ENCODE measurements around the gene REPIN1.

The REPIN1 gene

DNA sequence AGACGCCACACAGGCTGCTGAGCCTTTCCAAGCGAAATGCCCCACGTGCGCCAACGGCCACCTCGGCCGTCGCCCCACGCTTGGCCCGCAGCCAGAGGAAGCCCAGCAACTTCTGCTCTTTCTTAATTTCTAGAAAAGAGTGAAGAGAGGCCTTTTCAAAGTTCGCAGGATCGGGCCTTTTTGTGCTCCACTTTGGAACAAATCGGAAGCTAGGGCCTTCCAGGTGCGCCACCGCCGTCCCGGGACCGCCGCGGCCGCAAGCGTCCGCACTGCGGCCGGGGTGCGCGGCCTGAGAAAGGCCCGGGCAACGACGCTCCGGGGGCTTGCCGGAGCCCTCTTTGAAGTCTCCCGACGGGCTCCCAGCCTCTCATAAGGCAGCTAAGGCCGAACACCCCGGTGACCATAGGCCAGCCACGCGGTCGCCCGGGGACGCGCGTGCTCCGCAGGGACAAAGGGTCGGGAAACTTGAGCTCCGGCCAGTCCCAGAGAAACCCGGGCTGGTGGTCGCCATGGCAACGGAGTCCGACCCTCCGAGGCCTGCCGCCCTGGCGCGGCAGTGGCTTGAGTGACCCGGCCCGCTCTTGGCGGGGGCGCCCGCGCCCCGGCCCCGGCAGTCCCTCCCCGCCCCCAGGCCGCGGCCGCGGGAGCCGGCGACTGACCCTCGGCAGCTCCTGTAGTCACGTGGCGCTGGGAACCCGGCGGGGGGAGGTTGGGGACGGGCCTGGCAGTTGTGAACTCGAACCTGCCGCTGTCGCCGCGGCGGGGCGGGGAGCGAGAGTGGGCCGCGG lies at the start of gene REPIN1:
REPIN1 (plus strand) TSS at position 727 of the 788 bp plus-strand sequence. CDS start 890 bp downstream, outside the sequence.
- DNase-seq (ENCODE audit: low read depth): no peak

DNA sequence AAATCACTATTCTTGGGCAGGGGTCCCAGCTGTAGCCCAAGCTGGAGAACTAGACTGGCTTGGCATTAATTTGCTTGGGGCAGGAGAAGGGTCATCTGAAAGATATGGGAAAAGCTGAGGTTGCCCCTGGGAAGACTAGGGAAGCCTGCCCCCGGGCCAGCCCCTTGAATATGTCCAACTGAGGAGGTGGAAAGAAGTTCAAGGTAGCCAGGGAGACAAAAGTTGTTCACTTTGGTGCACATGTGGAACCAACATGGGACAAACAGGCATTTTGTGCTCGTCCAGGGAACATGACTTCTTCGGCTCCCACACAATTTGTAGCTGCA lies 46.9 kb upstream of the REPIN1 start:
- DNase-seq (ENCODE audit: low read depth): no peak

DNA sequence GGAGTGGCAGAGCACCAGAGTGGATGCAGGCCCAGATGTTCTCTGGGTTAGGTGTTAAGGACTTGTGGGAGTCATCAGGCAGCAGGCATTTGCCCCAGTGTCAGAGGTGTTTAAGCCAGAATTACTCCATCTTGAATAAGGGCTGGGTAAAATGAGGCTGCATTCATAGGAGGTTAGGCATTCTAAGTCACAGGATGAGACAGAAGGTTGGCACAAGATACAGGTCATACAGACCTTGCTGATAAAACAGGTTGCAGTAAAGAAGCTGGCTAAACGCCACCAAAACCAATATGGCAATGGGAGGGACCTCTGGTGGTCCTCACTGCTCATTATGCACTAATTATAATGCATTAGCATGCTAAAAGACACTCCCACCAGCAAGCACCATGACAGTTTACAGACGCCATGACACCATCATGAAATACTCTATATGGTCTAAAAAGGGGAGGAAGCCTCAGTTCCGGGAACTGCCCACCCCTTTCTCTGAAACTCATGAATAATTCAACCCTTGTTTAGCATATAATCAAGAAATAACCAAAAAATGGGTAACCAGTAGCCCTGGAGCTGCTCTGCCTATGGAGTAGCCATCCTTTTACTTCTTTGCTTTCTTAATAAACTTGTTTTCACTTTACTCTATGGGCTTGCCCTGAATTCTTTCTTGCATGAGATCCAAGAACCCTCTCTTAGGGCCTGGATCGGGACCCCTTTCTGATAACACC lies 46.3 kb upstream of the REPIN1 start:
- no peak for DNase-seq (ENCODE audit: low read depth)

DNA sequence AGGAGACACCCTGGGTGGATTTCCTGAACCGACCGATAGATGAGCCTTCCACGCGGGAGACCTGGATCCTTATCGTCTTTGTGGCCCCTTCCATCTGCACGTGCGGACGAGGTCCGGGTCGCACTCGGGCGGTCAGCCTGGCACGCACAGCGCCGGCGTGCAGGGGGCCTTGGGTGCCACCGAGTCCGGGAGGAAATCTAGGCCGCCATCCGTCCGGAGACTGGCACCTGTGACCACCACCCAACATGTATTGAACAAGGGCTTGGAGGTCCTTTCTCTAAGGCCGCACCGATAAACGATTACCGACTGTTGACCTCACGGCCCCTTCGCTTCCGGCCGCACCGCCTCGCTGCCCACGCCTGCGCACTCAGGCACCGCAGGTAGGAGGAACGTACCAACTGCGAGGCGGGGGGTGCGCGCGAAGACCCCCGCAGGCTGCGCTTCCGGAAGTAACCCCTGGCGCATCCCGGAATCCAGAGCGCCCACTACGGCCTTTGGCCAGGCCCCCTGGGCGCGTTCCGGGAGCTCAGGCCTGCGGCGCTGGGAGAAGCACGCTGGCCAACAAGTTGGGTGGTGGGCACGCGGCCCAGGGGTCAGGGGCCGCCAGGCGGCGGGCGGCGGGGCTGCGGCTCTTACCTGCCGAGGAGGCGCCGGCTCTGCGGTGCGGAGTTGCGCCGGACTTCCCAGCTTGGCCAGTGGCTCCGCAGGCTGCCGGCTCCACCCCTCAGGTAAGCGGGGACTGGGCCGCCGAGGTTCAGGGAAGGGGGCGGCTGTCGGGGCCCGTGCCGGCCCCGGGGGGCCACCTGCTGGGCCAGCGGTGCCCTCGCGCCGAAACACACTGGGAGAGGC lies 45.6 kb upstream of the REPIN1 start, which contains the start of the genes ACTR3C and LRRC61:
ACTR3C (minus strand) TSS at position 713 of the 849 bp plus-strand sequence. CDS start 28,249 bp downstream, outside the sequence.
LRRC61 (plus strand) TSS at position 523 of the 849 bp plus-strand sequence. CDS start 13,507 bp downstream, outside the sequence.
- DNase-seq (ENCODE audit: low read depth): no peak

DNA sequence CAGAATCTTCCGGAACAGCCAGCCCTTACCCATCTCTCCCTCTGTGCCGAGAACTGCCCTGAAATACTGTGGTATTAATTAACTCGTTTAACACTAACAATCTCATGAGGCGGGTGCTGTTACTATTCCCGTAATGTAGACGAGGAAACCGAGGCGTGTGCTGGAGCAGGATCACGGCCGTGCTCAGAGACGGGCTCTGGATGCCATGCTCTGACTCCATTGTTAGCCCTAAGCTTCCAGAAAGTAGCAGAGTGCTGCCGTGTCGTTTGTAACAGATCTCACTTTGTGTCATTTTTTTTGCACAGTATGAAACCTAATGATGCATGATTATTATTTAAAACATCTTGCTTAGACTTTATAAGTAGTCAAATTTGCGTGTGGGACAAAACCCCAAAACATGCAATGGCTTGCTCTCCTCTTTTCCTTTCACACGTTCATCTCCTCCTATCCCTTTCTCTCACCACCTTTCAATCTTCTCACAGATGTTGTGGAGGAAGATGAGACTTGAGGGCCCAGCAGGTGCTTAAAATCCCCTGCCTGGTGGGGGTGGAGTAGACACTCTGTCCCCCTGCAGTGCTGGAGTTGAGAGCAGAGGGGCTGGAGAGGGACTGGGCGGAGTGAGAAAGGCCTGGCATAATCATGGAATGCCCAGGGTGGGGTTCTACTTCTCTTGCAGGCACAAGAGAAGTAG lies 44.8 kb upstream of the REPIN1 start:
- no peak for DNase-seq (ENCODE audit: low read depth)

DNA sequence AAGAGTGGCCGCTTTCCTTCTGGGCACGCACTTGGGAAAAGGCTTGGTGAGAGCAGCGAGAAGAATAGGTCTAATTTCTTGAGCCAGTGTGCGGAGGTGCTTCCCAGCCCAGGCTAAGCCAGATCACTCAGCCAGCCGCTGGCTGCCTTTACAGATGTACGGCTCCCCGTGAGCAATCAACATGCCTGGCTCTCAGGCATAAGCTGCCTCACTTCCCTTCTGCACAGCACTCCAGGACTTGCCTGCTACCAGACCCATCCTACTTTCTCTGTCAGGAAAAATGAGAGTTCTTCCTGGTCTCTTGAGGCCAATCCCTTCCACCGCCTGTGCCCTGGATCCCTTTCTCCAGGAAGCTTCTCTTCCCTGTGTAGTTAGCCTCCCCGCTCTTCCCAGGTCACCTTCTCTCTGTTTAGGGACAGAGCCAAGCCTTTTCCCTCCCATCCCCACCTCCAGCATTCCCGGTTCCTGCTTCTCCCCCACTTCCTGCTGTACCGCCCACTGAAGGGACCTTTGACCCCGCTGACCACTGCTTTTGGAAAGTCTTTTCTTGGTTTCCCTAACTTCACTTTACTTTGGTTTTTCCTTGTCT lies 44.2 kb upstream of the REPIN1 start:
- DNase-seq (ENCODE audit: low read depth): no peak

DNA sequence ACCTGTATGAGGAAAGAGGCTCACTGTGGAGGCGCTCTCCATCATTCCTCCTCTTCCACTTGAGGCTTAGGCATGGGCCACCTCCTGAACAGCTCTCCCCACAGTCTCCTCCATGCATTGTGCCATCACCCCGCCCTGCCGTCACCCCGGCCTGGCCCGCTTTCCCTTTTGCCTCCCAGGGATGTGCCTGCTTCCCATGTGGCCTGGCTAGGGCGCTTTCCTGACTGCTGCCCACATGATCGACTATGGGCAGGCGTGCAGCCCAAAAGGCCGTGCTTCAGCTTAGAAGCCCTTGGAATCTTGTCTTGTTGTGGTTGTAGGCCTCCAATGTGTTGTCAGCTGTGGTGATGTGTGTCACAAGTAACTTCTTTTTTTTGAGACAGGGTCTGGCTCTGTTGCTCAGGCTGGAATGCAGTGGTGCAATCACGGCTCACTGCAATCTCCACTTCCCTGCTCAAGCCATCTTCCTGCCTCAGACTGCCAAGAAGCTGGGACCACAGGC lies 43.5 kb upstream of the REPIN1 start:
- DNase-seq (ENCODE audit: low read depth): peak; percentile 74

DNA sequence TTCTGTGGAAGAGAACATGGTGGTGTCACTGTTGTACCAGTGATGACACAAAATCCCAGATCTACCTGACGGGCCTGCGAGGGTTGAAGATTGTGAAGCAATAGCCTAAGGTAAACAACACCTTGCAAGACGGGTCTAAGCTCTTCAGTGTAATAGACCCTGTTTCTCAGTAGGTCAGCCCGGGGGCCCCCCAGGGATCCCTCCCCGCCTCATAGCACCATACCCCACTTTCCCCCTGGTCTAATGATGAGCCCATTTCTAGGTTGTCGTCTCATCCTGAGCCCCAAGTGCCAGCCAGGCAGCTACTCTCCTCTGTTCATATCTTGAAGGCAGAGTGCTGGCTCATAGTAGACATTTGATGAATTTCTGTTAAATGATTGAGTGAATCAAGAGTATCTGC lies 42.7 kb upstream of the REPIN1 start:
- no peak for DNase-seq (ENCODE audit: low read depth)

DNA sequence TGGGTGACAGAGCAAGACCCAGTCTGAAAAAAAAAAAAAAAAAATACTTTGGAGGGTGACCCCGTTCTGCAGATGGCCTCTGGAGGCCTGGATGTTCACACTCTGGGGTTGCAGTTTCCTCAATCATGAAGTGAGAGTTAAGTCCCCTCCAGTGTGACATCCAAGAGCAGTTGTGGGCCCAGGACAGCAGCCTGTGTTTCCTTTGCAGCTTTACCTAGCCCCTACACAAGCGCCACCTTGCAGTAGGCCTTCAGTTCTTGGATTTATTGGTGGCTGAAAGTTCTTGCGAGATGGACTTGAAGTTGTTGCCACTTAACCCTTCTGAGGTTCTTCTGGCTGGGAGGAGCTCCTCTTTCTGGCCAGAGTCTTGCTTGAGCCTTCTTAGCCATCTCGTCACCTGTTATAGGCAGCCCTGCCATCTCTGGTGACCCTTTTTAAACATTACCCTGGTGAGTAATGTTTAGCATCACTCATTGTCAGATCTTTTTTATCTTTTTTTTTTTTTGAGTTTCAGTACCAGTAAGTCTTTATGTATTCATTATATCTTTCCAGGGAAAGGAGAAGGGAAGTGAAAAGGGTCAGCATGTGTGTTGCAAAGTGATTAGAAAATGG lies 41.9 kb upstream of the REPIN1 start:
- no peak for DNase-seq (ENCODE audit: low read depth)

DNA sequence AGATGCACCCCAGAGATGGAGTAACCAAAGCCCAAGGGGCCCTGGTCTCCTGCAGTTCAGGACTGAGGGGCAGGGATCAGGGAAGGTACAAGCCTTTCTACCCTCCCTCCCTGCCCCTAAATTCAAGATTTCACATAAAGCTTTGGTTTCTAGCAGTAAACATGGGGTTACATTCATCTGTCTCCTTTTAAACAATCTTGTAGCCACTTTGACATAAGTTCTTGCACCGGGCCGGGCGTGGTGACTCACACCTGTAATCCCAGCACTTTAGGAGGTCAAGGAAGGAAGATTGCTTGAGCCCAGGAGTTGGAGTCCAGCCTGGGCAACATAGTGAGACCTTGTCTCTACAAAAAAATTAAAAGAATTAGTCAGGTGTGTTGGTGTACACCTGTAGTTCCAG lies 41.3 kb upstream of the REPIN1 start:
- no peak for DNase-seq (ENCODE audit: low read depth)

DNA sequence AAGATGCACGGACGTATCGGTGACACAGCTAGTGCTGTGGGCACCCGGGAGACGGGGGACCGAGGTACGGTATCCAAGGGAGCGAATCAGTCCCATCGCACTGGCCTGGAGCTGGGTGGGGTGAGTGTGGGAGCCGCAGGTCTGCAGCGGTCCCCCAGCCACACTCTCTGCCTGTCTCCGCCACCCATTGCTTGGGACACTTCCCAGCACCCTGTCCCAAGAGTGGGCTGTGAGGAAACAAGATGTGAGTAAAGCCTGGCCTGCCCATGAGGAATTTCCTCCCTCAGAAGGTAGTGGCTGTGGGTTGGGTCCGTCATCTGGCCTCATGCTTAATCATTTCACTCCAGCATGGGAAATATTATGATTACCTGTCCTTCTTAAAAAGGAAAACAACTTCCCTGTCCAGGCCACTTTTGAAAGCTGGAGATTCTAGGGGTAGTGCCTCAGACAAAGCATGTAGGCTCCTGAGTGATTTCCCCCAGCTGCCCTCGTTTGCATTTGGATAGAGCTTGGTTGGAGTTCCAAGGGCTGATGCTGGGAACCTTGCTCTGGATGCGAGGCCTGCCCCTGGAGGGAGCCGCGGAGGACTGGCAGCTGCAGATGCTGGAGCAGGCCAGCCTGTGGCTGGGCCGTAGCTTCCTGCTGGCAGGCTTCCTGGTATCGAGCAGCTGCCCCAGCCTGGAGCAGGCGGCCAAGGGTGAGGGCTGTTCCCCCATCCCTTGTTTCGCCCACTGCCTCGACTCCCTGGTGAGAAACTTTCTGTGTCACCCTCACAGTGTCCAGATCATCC lies 39.1 kb upstream of the REPIN1 start:
- no peak for DNase-seq (ENCODE audit: low read depth)

DNA sequence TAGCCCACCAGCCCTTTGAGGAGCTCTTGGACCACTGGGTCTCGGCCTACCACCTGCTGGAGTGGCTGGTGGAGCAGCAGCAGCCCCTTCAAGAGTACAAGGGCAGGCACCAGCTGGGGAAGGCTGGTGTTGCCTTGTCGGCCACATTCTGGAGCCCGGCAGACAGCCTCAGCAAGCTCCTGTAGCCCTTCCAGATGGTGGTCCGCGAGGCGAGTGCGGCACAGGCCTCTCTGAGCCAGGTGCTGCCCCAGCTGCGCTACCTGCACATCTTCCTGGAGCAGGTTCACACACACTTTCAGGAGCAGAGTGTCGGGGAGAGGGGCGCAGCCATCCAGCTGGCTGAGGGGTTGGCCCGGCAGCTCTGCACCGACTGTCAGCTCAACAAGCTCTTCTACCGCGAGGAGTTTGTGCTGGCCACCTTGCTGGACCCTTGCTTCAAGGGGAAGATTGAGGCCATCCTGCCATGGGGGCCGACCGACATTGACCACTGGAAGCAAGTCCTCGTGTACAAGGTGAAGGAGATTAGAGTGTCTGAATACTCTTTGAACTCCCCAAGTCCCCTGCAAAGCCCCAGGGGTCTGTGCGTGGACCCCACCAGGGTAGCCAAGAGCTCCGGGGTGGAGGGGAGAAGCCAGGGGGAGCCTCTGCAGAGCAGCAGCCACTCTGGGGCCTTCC lies 38.3 kb upstream of the REPIN1 start:
- no peak for DNase-seq (ENCODE audit: low read depth)

DNA sequence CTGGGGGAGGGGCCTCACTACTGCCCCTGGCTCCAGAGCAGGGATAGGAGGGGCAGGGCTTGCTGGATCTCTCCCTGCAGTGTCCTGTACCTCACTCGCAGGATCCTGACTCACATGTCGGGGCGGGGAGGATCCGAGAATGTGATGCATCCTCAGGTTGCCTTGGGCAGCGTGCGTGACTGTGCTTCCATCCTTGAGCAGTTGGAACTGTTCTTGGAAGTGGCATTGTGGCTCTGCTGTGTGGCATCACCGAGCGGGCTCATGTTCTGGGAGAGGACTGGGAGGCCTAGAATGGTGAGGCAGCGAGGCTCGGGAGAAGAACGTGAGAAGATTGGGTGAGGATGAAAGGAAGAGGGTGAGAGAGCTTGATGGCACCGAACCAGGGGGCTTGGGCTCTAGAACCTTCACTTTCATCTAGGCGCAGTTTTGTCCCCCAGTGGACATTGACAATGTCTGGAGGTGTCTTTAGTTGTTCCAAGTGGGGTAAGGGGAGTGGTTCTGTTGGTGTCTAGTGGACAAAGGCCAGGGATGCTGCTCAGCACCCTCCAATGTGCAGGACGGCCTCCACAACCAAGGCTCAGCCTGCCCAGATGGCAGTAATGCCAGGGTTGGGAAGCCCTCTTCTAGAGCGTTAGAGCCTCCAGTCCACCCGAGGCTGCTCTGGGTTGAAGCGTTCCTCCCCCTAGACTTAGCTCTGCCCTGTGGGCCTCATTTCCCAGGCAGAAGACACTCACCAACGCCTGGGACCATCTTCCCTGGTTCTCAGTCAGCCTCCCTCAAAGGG lies 35.6 kb upstream of the REPIN1 start:
- DNase-seq (ENCODE audit: low read depth): no peak

DNA sequence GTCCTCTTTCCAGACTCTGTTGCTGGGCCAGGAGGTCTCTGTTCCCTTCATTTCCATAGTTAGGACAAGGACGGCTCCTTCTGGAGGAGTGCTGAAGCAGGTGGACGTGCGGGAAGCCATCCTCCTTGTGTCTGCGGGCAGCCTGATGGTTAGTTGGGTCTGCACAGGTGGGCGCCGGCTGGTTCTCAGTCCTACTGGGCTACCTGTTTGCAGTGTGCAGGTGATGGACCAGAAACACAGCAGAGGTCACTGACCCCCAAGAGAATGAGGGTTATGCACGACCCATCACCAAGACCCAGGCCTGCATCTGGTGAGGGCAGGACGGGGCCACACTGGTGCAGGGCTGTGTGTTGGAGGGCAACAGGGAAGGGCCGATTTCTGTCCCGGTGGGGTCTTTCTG lies 35.0 kb upstream of the REPIN1 start:
- DNase-seq (ENCODE audit: low read depth): no peak

DNA sequence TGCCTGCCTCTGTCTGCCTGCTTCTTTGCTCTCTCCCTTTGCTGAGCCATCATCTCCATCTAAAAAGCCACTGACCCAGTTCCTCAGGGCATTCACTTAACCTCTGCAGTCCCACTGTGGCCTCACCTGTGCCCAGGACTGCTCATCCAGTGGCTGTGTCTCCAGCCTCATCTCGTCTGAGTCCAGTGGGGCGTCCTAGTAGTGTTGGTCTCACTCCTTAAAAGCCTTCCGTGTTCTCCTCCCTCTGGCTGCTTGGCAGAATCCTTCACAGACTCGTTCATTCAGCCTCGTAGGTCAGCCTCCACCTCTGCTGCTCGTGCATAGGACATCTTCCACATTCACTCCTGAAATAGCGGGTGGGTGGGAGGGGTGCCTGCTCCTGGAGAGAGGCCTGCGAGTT lies 34.5 kb upstream of the REPIN1 start:
- no peak for DNase-seq (ENCODE audit: low read depth)

DNA sequence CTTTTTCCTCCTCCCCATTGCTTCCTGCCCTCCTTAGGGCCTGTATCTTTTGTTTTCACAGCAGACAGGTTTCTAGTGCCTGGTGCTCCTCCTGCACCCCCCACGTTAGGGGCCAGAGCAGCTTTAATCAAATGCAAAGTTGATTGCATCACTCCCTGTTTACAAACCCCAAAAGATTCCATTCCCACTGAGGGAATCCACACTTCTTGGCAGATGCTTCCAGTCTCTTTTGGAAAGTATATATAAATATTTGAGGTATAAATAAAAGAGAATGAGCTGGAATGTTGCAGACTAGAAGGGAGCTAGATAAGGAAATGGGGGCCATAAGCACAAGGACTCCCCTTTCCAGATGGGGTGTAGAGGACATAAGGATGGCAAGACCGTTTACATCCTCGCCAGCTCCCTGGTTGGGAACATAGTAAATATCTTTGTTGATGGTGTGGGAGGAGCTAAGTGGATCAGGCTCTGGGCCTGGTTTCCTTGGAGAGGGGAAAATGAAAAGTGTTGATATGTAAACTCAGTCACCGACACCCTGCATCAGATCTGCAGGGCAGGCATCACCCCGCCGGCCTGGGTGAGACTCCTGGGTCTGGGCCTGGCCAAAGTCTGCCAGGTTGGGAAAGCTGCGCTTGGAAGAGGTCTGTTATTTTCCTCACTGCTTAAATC lies 33.4 kb upstream of the REPIN1 start:
- DNase-seq (ENCODE audit: low read depth): peak; percentile 51

DNA sequence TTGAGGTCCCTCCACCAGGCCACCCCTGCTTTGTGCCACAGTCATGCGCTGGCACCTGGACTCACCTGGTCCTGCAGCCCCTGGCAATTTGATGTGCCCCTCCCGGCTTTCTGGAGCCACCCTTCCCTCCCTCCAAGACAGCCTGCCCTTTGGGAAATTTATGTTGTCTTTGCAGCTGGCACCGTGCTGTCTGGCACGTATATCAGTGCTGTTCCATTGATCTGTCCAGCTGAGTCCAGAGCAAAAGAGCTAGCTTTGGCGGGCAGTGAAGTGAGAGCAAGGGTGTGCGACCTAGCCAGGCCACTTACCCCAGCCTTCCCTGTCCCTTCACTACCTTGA lies 32.9 kb upstream of the REPIN1 start:
- no peak for DNase-seq (ENCODE audit: low read depth)

DNA sequence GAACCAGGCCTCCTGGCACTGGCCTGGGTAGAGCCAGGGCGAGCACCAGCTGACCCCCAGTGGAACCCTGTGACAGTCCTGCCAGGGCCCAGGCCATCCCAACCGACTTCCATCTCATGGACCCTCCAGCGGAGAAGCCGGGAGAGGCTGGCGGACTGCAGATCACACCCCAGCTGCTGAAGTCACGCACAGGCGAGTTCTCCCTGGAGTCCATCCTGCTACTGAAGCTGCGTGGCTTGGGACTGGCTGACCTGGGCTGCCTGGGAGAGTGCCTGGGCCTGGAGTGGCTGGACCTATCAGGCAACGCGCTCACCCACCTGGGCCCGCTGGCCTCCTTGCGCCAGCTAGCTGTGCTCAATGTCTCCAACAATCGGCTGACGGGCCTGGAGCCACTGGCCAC lies 31.9 kb upstream of the REPIN1 start:
- DNase-seq (ENCODE audit: low read depth): no peak
